HG03442 (cell line): Measurements from ENCODE around the gene ROBO1.

Experiments used
- ATAC-seq: cut with Tn5 transposase; IDR thresholded peaks from one replicate; pipeline ENCODE4 v1.9.1; 2021; ENCODE audit warnings: mild to moderate bottlenecking, moderate library complexity; ENCODE audit not compliant: unreplicated experiment

Gene ROBO1

GRCh38 chr3:78606756-78607155 lies 1161.0 kb downstream of the ROBO1 start:
- ATAC-seq: no peak

GRCh38 chr3:78605178-78605577 lies 1162.6 kb downstream of the ROBO1 start:
- ATAC-seq: no peak

- no peak for ATAC-seq
Measured at GRCh38 chr3:78604341-78604740, 1163.5 kb downstream of the ROBO1 start.

GRCh38 chr3:78601249-78601648 lies 1166.5 kb downstream of the ROBO1 start:
- ATAC-seq: no peak

GRCh38 chr3:78589778-78590177 lies 1178.0 kb downstream of the ROBO1 start:
- ATAC-seq: no peak

GRCh38 chr3:78588906-78589621 lies 1178.7 kb downstream of the ROBO1 start:
- ATAC-seq: no peak

- ATAC-seq: no peak
Measured at GRCh38 chr3:78580681-78581080, 1187.1 kb downstream of the ROBO1 start.

GRCh38 chr3:78571486-78571885 lies 1196.3 kb downstream of the ROBO1 start:
- no peak for ATAC-seq

- no peak for ATAC-seq
Measured at GRCh38 chr3:78570496-78570895, 1197.3 kb downstream of the ROBO1 start.

- ATAC-seq: no peak
Measured at GRCh38 chr3:78569804-78570203, 1198.0 kb downstream of the ROBO1 start.

GRCh38 chr3:78565712-78566111 lies 1202.1 kb downstream of the ROBO1 start:
- ATAC-seq: no peak

- no peak for ATAC-seq
Measured at GRCh38 chr3:78562328-78562727, 1205.5 kb downstream of the ROBO1 start.
